A549 (cell line): ENCODE measurements around the gene SEMA4D. TPM values are rescaled to one million over a fixed set of nuclear protein-coding genes. Genes with fewer than 3 reads are reported as not detected.

Source experiments
- ATAC-seq, 2 experiments: fragments of 200-7000 bp in 1 of 2; fragments of >200 bp in 1 of 2; cut with Nextera tagmentation in 1 of 2; cut with Tn5 transposase in 1 of 2; 3 replicates each; pipeline versions ENCODE4 v1.8.0 to v1.9.1; 2018 to 2020; ENCODE audit warnings: mild to moderate bottlenecking in 1 of 2, moderate library complexity in 1 of 2
- CTCF ChIA-PET: fragments of 300-600 bp; sonication (Branson Sonifier 250); formaldehyde crosslinking; extraction: SDS; loops from one replicate; lab custom pipeline; 2021; ENCODE audit warnings: antibody characterized with exemption, inconsistent platforms; lab: Yijun Ruan, JAX
- POLR2A ChIA-PET: fragments of 350-600 bp; formaldehyde crosslinking; extraction: SDS; loops from one replicate; lab custom pipeline; 2021; ENCODE audit warnings: antibody characterized with exemption, inconsistent platforms; lab: Yijun Ruan, JAX
- DNase-seq, 2 experiments: peaks; one replicate each; pipeline versions ENCODE4 v3.0.0 to v3.0.0-alpha.2; 2011 to 2016; ENCODE audit warnings: low read depth in 1 of 2, low spot score in 1 of 2
- FAIRE-seq: peaks from 2 replicates; lab custom pipeline; 2011; peaks lifted over from hg19 to GRCh38; lab: Jason Lieb, UNC
- H3K27ac ChIP-seq, 2 experiments: fragments of >200 bp; sonication (Bioruptor Twin); formaldehyde crosslinking; 3 replicates each; pipeline ENCODE4 v1.5.1; 2016 to 2017
- H3K4me1 ChIP-seq: fragments of >200 bp; sonication (Bioruptor Twin); formaldehyde crosslinking; 3 replicates; pipeline ENCODE4 v1.6.1; 2016
- H3K4me2 ChIP-seq: fragments of >200 bp; sonication (Bioruptor Twin); formaldehyde crosslinking; 3 replicates; pipeline ENCODE4 v1.6.1; 2016
- H3K4me3 ChIP-seq: fragments of >200 bp; sonication (Bioruptor Twin); formaldehyde crosslinking; 3 replicates; pipeline ENCODE4 v1.5.1; 2016
- H3K9me3 ChIP-seq: fragments of >200 bp; sonication (Bioruptor Twin); formaldehyde crosslinking; 3 replicates; pipeline ENCODE4 v1.6.1; 2016
- BHLHE40 ChIP-seq: IDR thresholded peaks from 2 replicates; pipeline ENCODE4 v1.6.1; 2012; ENCODE audit warnings: low read depth, low read length, inconsistent platforms
- CBX2 ChIP-seq: fragments of 200-600 bp; sonication (generic); IDR thresholded peaks from 2 replicates; pipeline ENCODE4 v1.6.1; 2016; ENCODE audit warnings: low read depth, mild to moderate bottlenecking, borderline replicate concordance
- CHD4 ChIP-seq: fragments of 200-600 bp; sonication (generic); IDR thresholded peaks from 2 replicates; pipeline ENCODE4 v1.6.1; 2016; ENCODE audit warnings: antibody characterized with exemption, mild to moderate bottlenecking, borderline replicate concordance
- EHF ChIP-seq: fragments of 250-450 bp; sonication (Bioruptor Pico); IDR thresholded peaks from 2 replicates; pipeline ENCODE4 v1.5.0; 2020; ENCODE audit warnings: mild to moderate bottlenecking
- EHMT2 ChIP-seq: fragments of 200-600 bp; sonication (generic); IDR thresholded peaks from 2 replicates; pipeline ENCODE4 v1.6.1; 2016; ENCODE audit warnings: antibody characterized with exemption, low read depth, mild to moderate bottlenecking, moderate library complexity
- ESRRA ChIP-seq: fragments of 150-350 bp; IDR thresholded peaks from 2 replicates; pipeline ENCODE4 v1.6.1; 2014; ENCODE audit warnings: mild to moderate bottlenecking, low read length, borderline replicate concordance
- FOSB ChIP-seq: fragments of 250-450 bp; sonication (Bioruptor Pico); IDR thresholded peaks from 2 replicates; pipeline ENCODE4 v1.5.0; 2020; ENCODE audit warnings: mild to moderate bottlenecking, moderate library complexity
- FOXS1 ChIP-seq: fragments of 250-450 bp; sonication (Bioruptor Pico); IDR thresholded peaks from 2 replicates; pipeline ENCODE4 v1.5.0; 2020; ENCODE audit warnings: mild to moderate bottlenecking, moderate library complexity
- HOXB5 ChIP-seq: fragments of 250-450 bp; sonication (Bioruptor Pico); IDR thresholded peaks from 2 replicates; pipeline ENCODE4 v1.5.0; 2020; ENCODE audit warnings: mild to moderate bottlenecking, moderate library complexity
- JUN ChIP-seq, 2 experiments: fragments of >200 bp; sonication (Bioruptor Twin); formaldehyde crosslinking; IDR thresholded peaks; 2 replicates in 1 of 2; 3 replicates in 1 of 2; pipeline ENCODE4 v1.6.1; 2016 to 2017
- KDM1A ChIP-seq: fragments of 200-600 bp; sonication (generic); IDR thresholded peaks from 2 replicates; pipeline ENCODE4 v1.6.1; 2016; ENCODE audit warnings: low read depth, mild to moderate bottlenecking
- KDM5A ChIP-seq: fragments of 200-600 bp; sonication (generic); IDR thresholded peaks from 2 replicates; pipeline ENCODE4 v1.6.1; 2016; ENCODE audit warnings: antibody characterized with exemption, mild to moderate bottlenecking
- MAFK ChIP-seq: fragments of 450-650 bp; IDR thresholded peaks from 2 replicates; pipeline ENCODE4 v1.6.1; 2014; ENCODE audit not compliant: partially characterized antibody
- NFE2L2 ChIP-seq: fragments of 150-350 bp; conservative IDR thresholded peaks from 2 replicates; pipeline ENCODE4 v1.6.1; 2014; ENCODE audit warnings: low read length
- NPAS2 ChIP-seq: fragments of 250-450 bp; sonication (Bioruptor Pico); IDR thresholded peaks from 2 replicates; pipeline ENCODE4 v1.8.0; 2022; ENCODE audit warnings: mild to moderate bottlenecking, moderate library complexity, borderline replicate concordance
- NR3C1 ChIP-seq: fragments of >200 bp; sonication (Bioruptor Twin); formaldehyde crosslinking; IDR thresholded peaks from 3 replicates; pipeline ENCODE4 v1.6.1; 2017
- PHF8 ChIP-seq: fragments of 200-600 bp; sonication (generic); IDR thresholded peaks from 2 replicates; pipeline ENCODE4 v1.6.1; 2016; ENCODE audit warnings: low read depth, mild to moderate bottlenecking, antibody characterized with exemption, moderate library complexity, borderline replicate concordance
- POLR2A ChIP-seq: IDR thresholded peaks from 2 replicates; pipeline ENCODE4 v1.6.1; 2012; ENCODE audit warnings: mild to moderate bottlenecking, low read length
- POLR2AphosphoS2 ChIP-seq: conservative IDR thresholded peaks from 2 replicates; pipeline ENCODE4 v1.6.1; 2012; ENCODE audit warnings: low read length, improper control_type of control experiment, inconsistent platforms
- RARB ChIP-seq: fragments of 250-450 bp; sonication (Bioruptor Pico); IDR thresholded peaks from 2 replicates; pipeline ENCODE4 v1.8.0; 2021; ENCODE audit warnings: mild to moderate bottlenecking, moderate library complexity
- RFX5 ChIP-seq: fragments of 450-650 bp; IDR thresholded peaks from 2 replicates; pipeline ENCODE4 v1.7.1; 2014; ENCODE audit warnings: antibody characterized with exemption, mild to moderate bottlenecking, moderate library complexity
- RNF2 ChIP-seq: fragments of 200-600 bp; sonication (generic); IDR thresholded peaks from 2 replicates; pipeline ENCODE4 v1.6.1; 2016; ENCODE audit warnings: low read depth, mild to moderate bottlenecking, antibody characterized with exemption, moderate library complexity, borderline replicate concordance
- SMC3 ChIP-seq: fragments of >200 bp; sonication (Bioruptor Twin); formaldehyde crosslinking; IDR thresholded peaks from 3 replicates; pipeline ENCODE4 v1.6.1; 2018; ENCODE audit warnings: inconsistent platforms
- SREBF2 ChIP-seq: fragments of 450-650 bp; IDR thresholded peaks from 2 replicates; pipeline ENCODE4 v1.6.1; 2014; ENCODE audit warnings: mild to moderate bottlenecking, moderate library complexity
- ZC3H11A ChIP-seq: fragments of 450-650 bp; IDR thresholded peaks from 2 replicates; pipeline ENCODE4 v1.6.1; 2014; ENCODE audit warnings: antibody characterized with exemption, mild to moderate bottlenecking
- ZNF302 ChIP-seq: fragments of 250-450 bp; sonication (Bioruptor Pico); IDR thresholded peaks from 2 replicates; pipeline ENCODE4 v1.9.0; 2021; ENCODE audit warnings: inconsistent platforms, mild to moderate bottlenecking, moderate library complexity
- WGBS: methylation state at CpG from one replicate; pipeline ENCODE4 v1.1.6; 2017; ENCODE audit errors: missing lambda C conversion rate; 5-methylcytosine and 5-hydroxymethylcytosine counted together
- polyA plus RNA-seq, 4 experiments: library from polyadenylated mRNA; depleted of rRNA in 3 of 4; stranded (reverse); fragments of >200 nt; fragmentation: RNase III in 1 of 4; extraction: RNeasy Plus Mini Kit Qiagen cat#74134 plus additional on column Dnase treatment in 1 of 4; gene quantifications; 2 replicates in 3 of 4; 3 replicates in 1 of 4; pipeline ENCODE4 v1.2.3, GENCODE V29; 2011 to 2017
- TF ChIP-seq, protein P1 (sequence below): fragments of >200 bp; sonication (Bioruptor Twin); formaldehyde crosslinking; IDR thresholded peaks from 3 replicates; pipeline ENCODE4 v1.6.1; 2016
- TF ChIP-seq, protein P2 (sequence below): IDR thresholded peaks from 2 replicates; pipeline ENCODE4 v1.6.1; 2012
- TF ChIP-seq, protein P3 (sequence below): fragments of 200-600 bp; sonication (generic); IDR thresholded peaks from 2 replicates; pipeline ENCODE4 v1.6.1; 2016; ENCODE audit warnings: antibody characterized with exemption, mild to moderate bottlenecking, moderate library complexity
- TF ChIP-seq, protein P4 (sequence below): IDR thresholded peaks from 2 replicates; pipeline ENCODE4 v1.6.1; 2012; ENCODE audit warnings: low read depth, borderline replicate concordance
- TF ChIP-seq, protein P5 (sequence below): IDR thresholded peaks from 2 replicates; pipeline ENCODE4 v1.6.1; 2012

SEMA4D gene
- polyA plus RNA-seq, 2 of the 4 experiments (the other 2 are of a cell fraction): 5.3 to 7.2 TPM

DNA sequence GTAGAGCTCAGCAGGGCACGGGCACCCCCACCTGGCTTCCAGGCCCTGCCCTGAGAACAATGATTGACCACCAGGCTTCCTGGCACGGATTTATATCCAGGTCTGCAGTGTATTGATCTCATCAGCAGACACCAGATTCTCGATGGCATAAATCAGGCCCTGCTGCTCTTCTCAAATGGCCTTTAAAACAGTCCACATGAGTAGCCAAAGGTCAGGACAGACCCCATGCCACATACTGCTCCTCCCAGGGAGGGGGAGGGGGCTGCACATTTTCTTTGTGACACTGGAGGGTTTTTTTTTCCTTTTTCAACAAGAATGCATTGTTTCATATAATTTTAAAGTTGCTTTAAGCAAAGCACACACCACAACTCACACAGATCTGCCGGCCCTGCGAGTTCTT is 85.4 kb downstream of the SEMA4D start:
- H3K27ac ChIP-seq: no peak overlapping the region
- CTCF ChIA-PET: no interaction called here
- no peak for ATAC-seq
- POLR2A ChIA-PET: no interaction called here
- H3K4me3 ChIP-seq: no peak overlapping the region
- FAIRE-seq: no peak
- H3K4me2 ChIP-seq: no peak overlapping the region
- no peak for DNase-seq
- TF ChIP-seq FOSB (CRISPR knock-in tag): no peak
- no peak for TF ChIP-seq RNF2
- TF ChIP-seq NR3C1: no peak
- TF ChIP-seq NFE2L2: no peak
- TF ChIP-seq CBX2: no peak
- no peak for TF ChIP-seq EHMT2
- TF ChIP-seq ZC3H11A: no peak
- no peak for TF ChIP-seq POLR2A
- no peak for TF ChIP-seq PHF8
- TF ChIP-seq NPAS2: no peak
- no peak for TF ChIP-seq HOXB5
- TF ChIP-seq FOXS1 (CRISPR knock-in tag): no peak
- TF ChIP-seq POLR2AphosphoS2: no peak
- no peak for TF ChIP-seq SREBF2
- whole genome bisulfite sequencing: 92% methylated on average over 5 of the region's 5 CpGs
- H3K9me3 ChIP-seq: no peaks in the 10 kb centered on the region
- H3K4me1 ChIP-seq: no peaks in the 10 kb centered on the region

DNA sequence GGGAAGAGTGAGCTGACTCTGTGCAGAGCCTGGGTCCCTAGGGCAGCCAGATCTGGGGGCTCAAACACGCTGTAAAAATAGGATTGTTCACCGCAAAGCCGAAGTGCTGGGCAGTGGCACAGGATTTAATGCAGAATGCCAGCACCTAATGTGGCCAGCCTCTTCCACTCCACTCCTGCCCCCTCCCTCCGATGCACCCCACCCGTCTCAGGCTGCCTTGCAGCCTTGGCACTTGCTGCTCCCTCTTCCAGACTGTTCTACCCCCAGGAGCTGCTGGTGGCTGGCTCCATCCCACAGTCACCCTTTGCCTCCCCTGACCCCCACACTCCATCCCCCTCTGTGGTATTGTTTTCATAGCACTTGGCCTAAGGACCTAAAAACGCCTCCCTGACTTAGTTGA is 86.2 kb downstream of the SEMA4D start:
- ChIA-PET CTCF (no interaction called here), POLR2A (no interaction called here)
- FAIRE-seq (no peak), DNase-seq (no peak), ATAC-seq (no peak)
- H3K27ac ChIP-seq: no peak overlapping the region
- no peaks in the 10 kb centered on the region for H3K4me1 ChIP-seq
- TF ChIP-seq, protein P1, sequence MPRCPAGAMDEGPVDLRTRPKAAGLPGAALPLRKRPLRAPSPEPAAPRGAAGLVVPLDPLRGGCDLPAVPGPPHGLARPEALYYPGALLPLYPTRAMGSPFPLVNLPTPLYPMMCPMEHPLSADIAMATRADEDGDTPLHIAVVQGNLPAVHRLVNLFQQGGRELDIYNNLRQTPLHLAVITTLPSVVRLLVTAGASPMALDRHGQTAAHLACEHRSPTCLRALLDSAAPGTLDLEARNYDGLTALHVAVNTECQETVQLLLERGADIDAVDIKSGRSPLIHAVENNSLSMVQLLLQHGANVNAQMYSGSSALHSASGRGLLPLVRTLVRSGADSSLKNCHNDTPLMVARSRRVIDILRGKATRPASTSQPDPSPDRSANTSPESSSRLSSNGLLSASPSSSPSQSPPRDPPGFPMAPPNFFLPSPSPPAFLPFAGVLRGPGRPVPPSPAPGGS: no peak
- TF ChIP-seq EHF (CRISPR knock-in tag): no peak
- TF ChIP-seq CHD4: no peak
- no peak for TF ChIP-seq ESRRA
- no peak overlapping the region for H3K4me3 ChIP-seq
- no peak overlapping the region for H3K4me2 ChIP-seq
- H3K9me3 ChIP-seq: no peaks in the 10 kb centered on the region
- 88% methylated on average over 6 of the region's 6 CpGs for WGBS

DNA sequence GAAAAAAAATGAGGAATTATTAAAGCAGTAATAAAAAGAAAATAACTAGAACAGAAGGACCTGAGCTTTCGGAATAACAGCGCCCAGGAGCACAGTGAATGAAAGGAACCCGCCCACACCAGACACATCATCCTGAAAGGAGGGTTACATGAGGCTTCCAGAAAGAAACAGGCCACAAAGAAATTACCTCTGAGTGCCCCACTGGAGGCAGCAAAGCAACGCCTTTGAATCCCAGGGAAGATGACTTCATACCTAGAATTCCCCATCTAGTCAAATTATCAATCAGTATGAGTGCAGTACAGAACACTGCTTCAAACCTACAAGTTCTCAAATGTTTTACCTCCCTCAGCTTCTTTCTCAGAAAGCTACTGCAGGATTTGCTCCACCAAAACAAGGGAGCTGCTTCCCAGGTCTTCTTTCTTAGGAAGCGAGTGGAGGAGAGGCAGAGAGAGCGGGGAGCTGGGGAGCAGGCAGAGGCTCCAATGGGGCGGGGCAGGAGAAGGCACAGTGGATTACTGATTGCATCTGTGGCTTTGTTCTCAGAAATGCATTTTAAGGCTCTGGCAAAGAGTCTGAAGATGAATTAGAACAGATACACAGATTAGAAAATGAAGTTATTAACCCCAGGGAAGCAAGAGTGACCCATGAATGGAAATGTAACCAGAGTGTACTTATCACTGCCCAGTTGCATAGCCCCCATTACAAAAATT is 87.1 kb downstream of the SEMA4D start:
- ATAC-seq (no peak), DNase-seq (no peak)
- POLR2A ChIA-PET: no interaction called here
- no peak for TF ChIP-seq ZNF302 (CRISPR knock-in tag)
- TF ChIP-seq SMC3: no peak
- no peak for TF ChIP-seq NFE2L2
- TF ChIP-seq, protein P2, sequence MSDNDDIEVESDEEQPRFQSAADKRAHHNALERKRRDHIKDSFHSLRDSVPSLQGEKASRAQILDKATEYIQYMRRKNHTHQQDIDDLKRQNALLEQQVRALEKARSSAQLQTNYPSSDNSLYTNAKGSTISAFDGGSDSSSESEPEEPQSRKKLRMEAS: no peak
- no peak for TF ChIP-seq POLR2A
- TF ChIP-seq RARB (CRISPR knock-in tag): no peak
- no peak for TF ChIP-seq SREBF2
- no peak for TF ChIP-seq MAFK
- no peak for TF ChIP-seq ZC3H11A
- TF ChIP-seq, protein P3, sequence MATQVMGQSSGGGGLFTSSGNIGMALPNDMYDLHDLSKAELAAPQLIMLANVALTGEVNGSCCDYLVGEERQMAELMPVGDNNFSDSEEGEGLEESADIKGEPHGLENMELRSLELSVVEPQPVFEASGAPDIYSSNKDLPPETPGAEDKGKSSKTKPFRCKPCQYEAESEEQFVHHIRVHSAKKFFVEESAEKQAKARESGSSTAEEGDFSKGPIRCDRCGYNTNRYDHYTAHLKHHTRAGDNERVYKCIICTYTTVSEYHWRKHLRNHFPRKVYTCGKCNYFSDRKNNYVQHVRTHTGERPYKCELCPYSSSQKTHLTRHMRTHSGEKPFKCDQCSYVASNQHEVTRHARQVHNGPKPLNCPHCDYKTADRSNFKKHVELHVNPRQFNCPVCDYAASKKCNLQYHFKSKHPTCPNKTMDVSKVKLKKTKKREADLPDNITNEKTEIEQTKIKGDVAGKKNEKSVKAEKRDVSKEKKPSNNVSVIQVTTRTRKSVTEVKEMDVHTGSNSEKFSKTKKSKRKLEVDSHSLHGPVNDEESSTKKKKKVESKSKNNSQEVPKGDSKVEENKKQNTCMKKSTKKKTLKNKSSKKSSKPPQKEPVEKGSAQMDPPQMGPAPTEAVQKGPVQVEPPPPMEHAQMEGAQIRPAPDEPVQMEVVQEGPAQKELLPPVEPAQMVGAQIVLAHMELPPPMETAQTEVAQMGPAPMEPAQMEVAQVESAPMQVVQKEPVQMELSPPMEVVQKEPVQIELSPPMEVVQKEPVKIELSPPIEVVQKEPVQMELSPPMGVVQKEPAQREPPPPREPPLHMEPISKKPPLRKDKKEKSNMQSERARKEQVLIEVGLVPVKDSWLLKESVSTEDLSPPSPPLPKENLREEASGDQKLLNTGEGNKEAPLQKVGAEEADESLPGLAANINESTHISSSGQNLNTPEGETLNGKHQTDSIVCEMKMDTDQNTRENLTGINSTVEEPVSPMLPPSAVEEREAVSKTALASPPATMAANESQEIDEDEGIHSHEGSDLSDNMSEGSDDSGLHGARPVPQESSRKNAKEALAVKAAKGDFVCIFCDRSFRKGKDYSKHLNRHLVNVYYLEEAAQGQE: no peak
- no peak for TF ChIP-seq JUN (IDR thresholded peaks at IDR 0.05)
- TF ChIP-seq, protein P4, sequence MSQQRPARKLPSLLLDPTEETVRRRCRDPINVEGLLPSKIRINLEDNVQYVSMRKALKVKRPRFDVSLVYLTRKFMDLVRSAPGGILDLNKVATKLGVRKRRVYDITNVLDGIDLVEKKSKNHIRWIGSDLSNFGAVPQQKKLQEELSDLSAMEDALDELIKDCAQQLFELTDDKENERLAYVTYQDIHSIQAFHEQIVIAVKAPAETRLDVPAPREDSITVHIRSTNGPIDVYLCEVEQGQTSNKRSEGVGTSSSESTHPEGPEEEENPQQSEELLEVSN: no peak
- TF ChIP-seq, protein P5, sequence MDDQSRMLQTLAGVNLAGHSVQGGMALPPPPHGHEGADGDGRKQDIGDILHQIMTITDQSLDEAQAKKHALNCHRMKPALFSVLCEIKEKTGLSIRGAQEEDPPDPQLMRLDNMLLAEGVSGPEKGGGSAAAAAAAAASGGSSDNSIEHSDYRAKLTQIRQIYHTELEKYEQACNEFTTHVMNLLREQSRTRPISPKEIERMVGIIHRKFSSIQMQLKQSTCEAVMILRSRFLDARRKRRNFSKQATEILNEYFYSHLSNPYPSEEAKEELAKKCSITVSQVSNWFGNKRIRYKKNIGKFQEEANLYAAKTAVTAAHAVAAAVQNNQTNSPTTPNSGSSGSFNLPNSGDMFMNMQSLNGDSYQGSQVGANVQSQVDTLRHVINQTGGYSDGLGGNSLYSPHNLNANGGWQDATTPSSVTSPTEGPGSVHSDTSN: no peak
- no peak for TF ChIP-seq BHLHE40
- no peak for TF ChIP-seq KDM5A
- TF ChIP-seq KDM1A: no peak
- TF ChIP-seq RFX5: no peak

More for the DNA sequence above, 87.1 kb downstream of the SEMA4D start:
- no peak overlapping the region for H3K4me2 ChIP-seq
- no peak for FAIRE-seq
- no peaks in the 10 kb centered on the region for H3K4me1 ChIP-seq
- no peak overlapping the region for H3K4me3 ChIP-seq
- H3K9me3 ChIP-seq: no peaks in the 10 kb centered on the region
- no peak overlapping the region for H3K27ac ChIP-seq
- CTCF ChIA-PET: no interaction called here
- 72% methylated on average over 7 of the region's 7 CpGs for WGBS
